Naive thymus-derived CD8-positive, alpha-beta T cell (primary cell): ENCODE measurements around the gene SNX11. TPM values are rescaled to one million over a fixed set of nuclear protein-coding genes. Genes with fewer than 3 reads are reported as not detected.

Experiments
- ATAC-seq, 2 donors: fragments of 150-1000 bp; cut with Tn5 transposase in 1 of 2; sonication (Bioruptor Pico), chemical (Tn5 transposase) in 1 of 2; 1 replicate in 1 of 2; 2 replicates in 1 of 2; pipeline ENCODE4 v1.10.0; 2021; ENCODE audit warnings: mild to moderate bottlenecking in 2 of 2, moderate library complexity in 2 of 2
- POLR2A ChIA-PET: fragments of 350-600 bp; sonication (Branson Sonifier 250); formaldehyde crosslinking; loops from one replicate; lab custom pipeline; 2021; ENCODE audit warnings: antibody characterized with exemption; lab: Charles Lee
- DNase-seq, 10 donors: peaks; one replicate each; pipeline versions ENCODE4 v3.0.0 to v3.0.0-alpha.2; 2020 to 2022
- H3K27ac Mint-ChIP-seq, 10 donors: one replicate each; pipeline ENCODE4 v1.8.0; 2020 to 2022; ENCODE audit warnings: mild to moderate bottlenecking in 10 of 10, mixed read lengths in 10 of 10, moderate library complexity in 4 of 10, inconsistent platforms in 1 of 10
- H3K27me3 Mint-ChIP-seq, 5 donors: one replicate each; pipeline ENCODE4 v1.8.0; 2021 to 2022; ENCODE audit warnings: mixed read lengths in 5 of 5
- H3K36me3 Mint-ChIP-seq, 3 donors: one replicate each; pipeline ENCODE4 v1.8.0; 2020 to 2022; ENCODE audit warnings: mixed read lengths in 3 of 3, mild to moderate bottlenecking in 2 of 3, inconsistent platforms in 1 of 3
- H3K4me1 Mint-ChIP-seq, 4 donors: one replicate each; pipeline ENCODE4 v1.8.0; 2021 to 2022; ENCODE audit warnings: mixed read lengths in 4 of 4
- H3K4me3 Mint-ChIP-seq, 10 donors: one replicate each; pipeline ENCODE4 v1.8.0; 2020 to 2022; ENCODE audit warnings: mild to moderate bottlenecking in 10 of 10, mixed read lengths in 10 of 10, moderate library complexity in 6 of 10, inconsistent platforms in 1 of 10
- H3K9me3 Mint-ChIP-seq, 9 donors: one replicate each; pipeline ENCODE4 v1.8.0; 2020 to 2022; ENCODE audit warnings: mixed read lengths in 9 of 9, mild to moderate bottlenecking in 3 of 9, inconsistent platforms in 1 of 9, moderate library complexity in 1 of 9
- polyA plus RNA-seq, 3 donors: library from polyadenylated mRNA; unstranded; fragments of 300-500 nt; fragmentation: Illumina TruSeq; gene quantifications; one replicate each; pipeline ENCODE4 v1.2.3, GENCODE V29; 2021
- total RNA-seq, 8 experiments: library from RNA in 2 of 8; stranded (reverse) in 2 of 8; gene quantifications; one replicate each; pipeline ENCODE4 v1.2.3 and lab custom pipeline; 2021 to 2026

Gene SNX11
- total and polyA plus RNA-seq, 5 experiments from 2014 or later, result 18.8 to 28.3 (median 20.9) TPM

DNA sequence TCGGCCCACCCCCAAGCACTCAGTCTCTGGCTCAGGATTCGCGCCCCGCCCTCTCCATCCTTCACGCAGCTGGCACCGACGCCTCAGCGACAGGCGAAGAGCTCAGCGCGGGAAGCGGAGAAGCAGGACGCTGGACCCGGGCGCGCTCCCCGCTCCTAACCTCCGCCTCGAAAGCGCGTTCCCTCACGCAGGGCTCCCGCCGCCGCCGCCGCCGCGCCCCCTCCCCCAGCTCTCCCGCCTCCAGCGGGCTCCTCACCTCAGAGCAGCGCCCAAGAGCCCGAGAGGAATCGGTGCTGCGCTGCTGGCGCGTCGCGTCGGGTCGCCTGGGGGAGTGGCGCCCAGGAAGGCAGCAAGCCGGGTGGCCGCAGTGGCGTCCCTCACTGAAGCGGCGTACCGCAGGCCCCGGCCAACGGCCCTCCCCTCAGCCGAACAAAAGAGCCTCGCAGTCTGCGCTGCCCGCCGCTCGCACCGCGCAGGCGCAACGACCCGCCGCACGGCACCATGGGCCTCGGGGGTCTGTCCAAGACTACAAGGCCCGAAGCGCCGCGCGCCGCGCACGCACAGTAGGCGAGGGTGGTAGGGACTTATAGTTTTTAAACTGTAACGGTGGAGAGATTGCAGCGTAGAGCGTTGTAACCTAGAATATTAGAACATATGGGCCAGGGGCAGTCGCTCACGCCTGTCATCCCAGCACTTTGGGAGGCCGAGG is 6.4 kb upstream of the SNX11 start, which contains the start of gene CBX1:
Gene CBX1, minus strand, starts transcription at position 467 of the 709 bp plus-strand sequence. CDS start 24,474 bp downstream, outside the sequence.
- Mint-ChIP-seq H3K27me3 (no peaks in the 10 kb centered on the region), H3K4me3 (peak within 1 kb of the TSS; percentile 82 to 96 (median 89)), H3K9me3 (peaks cover 0 to 2% (median 0%) of the 10 kb centered on the region in 9 donors), H3K36me3 (no peaks in the 10 kb centered on the region), H3K27ac (peak within 1 kb of the TSS; percentile 79 to 92 (median 83)), H3K4me1 (peaks cover 14 to 62% (median 48%) of the 10 kb centered on the region in 4 donors)
- ATAC-seq (peak; percentile 96), DNase-seq (peak; percentile 86 to 96 (median 92))
- POLR2A ChIA-PET, result interaction anchor here (0.6 to 2.2 kb wide), 7 partner anchors 11 to 491 kb away, joined by 3 to 14 read pairs (median 3); no protein-coding TSS in a partner anchor

DNA sequence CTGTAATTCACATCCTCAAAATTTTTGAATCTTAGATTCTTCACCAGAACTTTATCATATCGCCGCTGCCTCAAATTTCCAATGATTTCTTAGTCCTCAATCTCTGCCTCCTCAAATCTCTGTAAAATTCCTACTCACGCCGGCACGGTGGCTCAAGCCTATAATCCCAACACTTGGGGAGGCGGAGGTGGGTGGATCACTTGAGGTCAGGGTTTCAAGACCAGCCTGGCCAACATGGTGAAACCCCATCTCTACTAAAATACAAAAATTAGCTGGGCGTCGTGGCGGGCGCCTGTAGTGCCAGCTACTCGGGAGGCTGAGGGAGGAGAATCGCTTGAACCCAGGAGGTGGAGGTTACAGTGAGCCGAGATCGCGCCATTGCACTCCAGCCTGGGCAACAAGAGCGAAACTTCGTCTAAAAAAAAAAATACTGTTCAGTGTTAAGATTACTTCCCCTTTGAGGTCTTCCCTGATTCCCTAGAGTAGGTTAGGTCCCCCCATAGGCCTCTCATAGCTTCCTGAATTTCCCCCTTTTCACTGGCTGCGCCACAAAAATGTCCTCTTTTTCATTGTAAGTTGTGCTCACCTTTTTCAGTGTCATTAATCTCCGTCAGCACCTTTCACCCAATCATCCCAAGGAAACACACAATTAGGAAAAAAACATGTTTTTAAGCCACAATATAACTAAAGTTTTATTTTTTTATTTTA is 5.4 kb upstream of the SNX11 start:
- H3K36me3 Mint-ChIP-seq, result no peaks in the 10 kb centered on the region
- DNase-seq (no peak), ATAC-seq (no peak)
- peaks cover 17 to 65% (median 54%) of the 10 kb centered on the region in 4 donors for H3K4me1 Mint-ChIP-seq
- peaks cover 0 to 2% (median 0%) of the 10 kb centered on the region in 9 donors for H3K9me3 Mint-ChIP-seq
- H3K4me3 Mint-ChIP-seq, result peak overlapping the region; percentile 65 to 92 (median 84)
- peak overlapping the region in 8 of 10 donors; percentile 41 to 82 (median 64) for H3K27ac Mint-ChIP-seq
- no peaks in the 10 kb centered on the region for H3K27me3 Mint-ChIP-seq
- POLR2A ChIA-PET, result interaction anchor here (0.6 to 2.2 kb wide), 3 partner anchors 10 to 301 kb away, joined by 3 to 14 read pairs (median 4); no protein-coding TSS in a partner anchor

DNA sequence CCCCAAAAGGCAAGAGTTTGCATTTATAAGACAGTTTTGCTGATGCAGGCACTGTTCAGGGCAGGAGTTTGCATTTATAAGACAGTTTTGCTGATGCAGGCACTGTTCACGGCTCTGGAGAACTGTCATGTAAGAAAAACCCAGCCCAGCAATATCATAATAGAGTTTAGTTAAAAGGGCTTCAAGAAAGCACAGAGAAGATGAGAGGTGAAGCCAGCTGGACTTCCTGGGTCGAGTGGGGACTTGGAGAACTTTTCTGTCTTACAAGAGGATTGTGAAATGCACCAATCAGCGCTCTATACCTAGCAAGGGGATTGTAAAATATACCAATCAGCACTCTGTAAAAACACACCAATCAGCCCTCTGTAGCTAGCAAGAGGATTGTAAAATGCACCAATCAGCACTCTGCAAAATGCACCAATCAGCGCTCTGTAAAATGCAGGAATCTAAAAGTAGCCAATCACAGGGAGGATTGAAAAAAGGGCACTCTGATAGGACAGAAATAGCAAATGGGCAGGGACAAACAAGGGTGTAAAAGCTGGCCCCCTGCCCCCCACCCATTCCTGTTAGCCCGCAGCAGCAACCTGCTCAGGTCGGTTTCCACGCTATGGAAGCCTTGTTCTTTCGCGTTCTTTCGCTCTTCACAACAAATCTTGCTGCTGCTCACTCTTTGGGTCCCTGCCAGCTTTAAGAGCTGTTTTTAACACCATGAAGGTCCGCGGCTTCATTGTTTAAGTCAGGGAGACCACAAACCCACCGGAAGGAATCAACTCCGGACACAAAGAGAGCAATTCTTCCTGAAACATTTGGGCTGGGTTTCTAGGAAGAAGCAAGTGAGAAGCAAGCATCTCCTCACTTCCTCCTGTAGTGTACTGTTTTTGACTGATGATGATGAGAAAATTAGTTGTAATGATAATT is 4.5 kb upstream of the SNX11 start:
- H3K27ac Mint-ChIP-seq, result peak overlapping the region; percentile 41 to 90 (median 68)
- H3K4me1 Mint-ChIP-seq, result peaks cover 22 to 67% (median 59%) of the 10 kb centered on the region in 4 donors

DNA sequence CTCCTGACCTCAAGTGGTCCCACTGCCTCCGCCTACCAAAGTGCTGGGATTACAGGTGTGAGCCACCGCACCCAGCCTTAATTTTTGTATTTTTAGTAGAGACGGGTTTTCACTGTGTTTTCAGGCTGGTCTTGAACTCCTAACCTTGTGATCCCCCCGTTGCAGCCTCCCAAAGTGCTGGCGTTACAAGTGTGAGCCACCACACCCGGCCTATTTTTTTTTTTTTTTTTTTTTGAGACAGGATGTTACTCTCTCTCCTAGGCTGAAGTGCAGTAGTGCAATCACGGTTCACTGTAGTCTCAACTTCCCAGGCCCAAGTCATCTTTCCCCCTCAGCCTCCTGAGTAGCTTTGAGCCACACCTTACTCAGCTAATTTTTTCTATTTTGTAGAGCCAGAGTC is 3.1 kb upstream of the SNX11 start:
- peaks cover 0 to 2% (median 0%) of the 10 kb centered on the region in 9 donors for H3K9me3 Mint-ChIP-seq
- no peaks in the 10 kb centered on the region for H3K27me3 Mint-ChIP-seq
- H3K27ac Mint-ChIP-seq, result peak overlapping the region in 4 of 10 donors; percentile 15 to 54 (median 45)
- H3K4me3 Mint-ChIP-seq, result peak overlapping the region in 6 of 10 donors; percentile 2 to 46 (median 31)
- no peaks in the 10 kb centered on the region for H3K36me3 Mint-ChIP-seq
- POLR2A ChIA-PET, result interaction anchor here (0.7 to 1.9 kb wide), 3 partner anchors 8 to 56 kb away, joined by 4 to 8 read pairs (median 7); no protein-coding TSS in a partner anchor
- H3K4me1 Mint-ChIP-seq, result peaks cover 27 to 69% (median 64%) of the 10 kb centered on the region in 4 donors
- no peak for DNase-seq
- no peak for ATAC-seq

More for the DNA sequence above, 4.5 kb upstream of the SNX11 start:
- DNase-seq (peak in 7 of 10 donors; percentile 21 to 61 (median 49)), ATAC-seq (no peak)
- Mint-ChIP-seq H3K27me3 (no peaks in the 10 kb centered on the region), H3K36me3 (no peaks in the 10 kb centered on the region), H3K4me3 (peak overlapping the region; percentile 50 to 89 (median 66)), H3K9me3 (peaks cover 0 to 2% (median 0%) of the 10 kb centered on the region in 9 donors)
- POLR2A ChIA-PET, result interaction anchor here (0.7 to 1.9 kb wide), 2 partner anchors 9 to 159 kb away, joined by 3 to 8 read pairs; no protein-coding TSS in a partner anchor

DNA sequence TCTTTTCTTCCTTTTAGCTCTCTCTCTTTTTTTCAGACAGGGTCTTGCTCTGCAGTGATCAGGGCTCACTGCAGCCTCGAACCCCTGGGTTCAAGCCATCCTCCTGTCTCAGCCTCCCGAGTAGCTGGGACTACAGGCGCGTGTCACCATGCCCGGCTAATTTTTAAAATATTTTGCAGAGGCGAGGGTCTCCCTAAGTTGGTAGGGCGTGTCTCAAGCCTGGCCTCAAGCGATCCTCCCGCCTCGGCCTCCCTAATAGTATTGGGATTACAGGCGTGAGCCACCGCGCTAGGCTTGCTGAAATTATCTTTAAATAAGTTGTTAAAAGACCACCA is 797 bp upstream of the SNX11 start:
- H3K9me3 Mint-ChIP-seq, result peaks cover 0 to 2% (median 0%) of the 10 kb centered on the region in 9 donors
- peaks cover 0 to 2% (median 0%) of the 10 kb centered on the region in 3 donors for H3K36me3 Mint-ChIP-seq
- peaks cover 28 to 68% (median 65%) of the 10 kb centered on the region in 4 donors for H3K4me1 Mint-ChIP-seq
- peak overlapping the region in 9 of 10 donors; percentile 88 to 97 (median 93) for H3K27ac Mint-ChIP-seq
- POLR2A ChIA-PET, result interaction anchor here (0.6 to 1.5 kb wide), 6 partner anchors 8 to 506 kb away, joined by 3 to 6 read pairs (median 3); partner anchors contain the start of genes LRRC46 and MRPL10
- H3K27me3 Mint-ChIP-seq, result no peaks in the 10 kb centered on the region
- ATAC-seq (no peak), DNase-seq (no peak)
- H3K4me3 Mint-ChIP-seq, result peak overlapping the region; percentile 94 to 98 (median 96)

DNA sequence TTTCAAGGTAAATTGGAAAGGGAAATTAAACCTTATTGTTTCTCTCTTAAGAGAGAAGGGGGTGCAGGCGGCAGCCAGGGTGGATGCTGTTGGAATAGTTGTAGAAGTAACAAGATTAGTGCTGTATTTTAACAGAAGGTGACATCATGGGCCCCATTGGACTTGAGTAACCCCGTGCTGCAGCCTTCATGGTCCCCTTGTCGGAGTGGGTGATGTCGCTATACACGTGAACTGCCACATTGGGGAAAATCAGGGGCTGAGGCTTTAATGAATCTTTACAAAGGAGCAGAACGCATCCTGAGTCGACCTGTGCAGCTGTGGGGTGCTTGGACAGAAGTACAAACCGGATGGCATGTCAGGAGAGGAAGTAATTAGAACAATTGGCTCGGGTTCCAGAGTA is 3.2 kb downstream of the SNX11 start:
- Mint-ChIP-seq H3K4me1 (peaks cover 38 to 62% (median 60%) of the 10 kb centered on the region in 4 donors), H3K36me3 (peaks cover 0 to 19% (median 0%) of the 10 kb centered on the region in 3 donors), H3K27ac (peak overlapping the region in 9 of 10 donors; percentile 16 to 90 (median 79)), H3K4me3 (peak overlapping the region in 6 of 10 donors; percentile 9 to 43 (median 37)), H3K27me3 (no peaks in the 10 kb centered on the region), H3K9me3 (no peaks in the 10 kb centered on the region)
- DNase-seq (no peak), ATAC-seq (no peak)
- POLR2A ChIA-PET, result interaction anchor here (0.6 to 0.7 kb wide), 2 partner anchors 25 to 33 kb away, joined by 5 read pairs; no protein-coding TSS in a partner anchor

DNA sequence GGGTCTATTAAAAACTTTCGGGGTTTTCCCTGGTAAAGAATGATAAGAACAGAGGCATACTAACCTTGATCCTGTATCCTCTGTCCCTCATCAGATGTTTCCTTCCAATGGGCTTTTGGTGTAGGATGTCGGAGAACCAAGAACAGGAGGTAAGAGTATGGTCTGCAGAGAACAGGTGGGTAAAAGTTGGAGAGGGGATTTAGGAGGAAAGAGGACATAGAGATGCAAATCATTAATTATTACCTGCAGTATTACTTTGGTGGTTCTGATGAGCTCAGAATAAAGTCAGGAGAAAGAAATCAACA is 4.3 kb downstream of the SNX11 start:
- peak overlapping the region in 9 of 10 donors; percentile 37 to 96 (median 78) for H3K27ac Mint-ChIP-seq
- H3K36me3 Mint-ChIP-seq, result peaks cover 0 to 29% (median 0%) of the 10 kb centered on the region in 3 donors
- ATAC-seq (no peak), DNase-seq (no peak)
- POLR2A ChIA-PET, result interaction anchor here (0.7 to 2.3 kb wide), 3 partner anchors 8 to 351 kb away, joined by 3 to 14 read pairs (median 8); partner anchors contain the start of gene CBX1
- H3K4me1 Mint-ChIP-seq, result peaks cover 35 to 60% (median 56%) of the 10 kb centered on the region in 4 donors
- no peaks in the 10 kb centered on the region for H3K27me3 Mint-ChIP-seq
- no peaks in the 10 kb centered on the region for H3K9me3 Mint-ChIP-seq
- H3K4me3 Mint-ChIP-seq, result peak overlapping the region in 7 of 10 donors; percentile 5 to 61 (median 36)

DNA sequence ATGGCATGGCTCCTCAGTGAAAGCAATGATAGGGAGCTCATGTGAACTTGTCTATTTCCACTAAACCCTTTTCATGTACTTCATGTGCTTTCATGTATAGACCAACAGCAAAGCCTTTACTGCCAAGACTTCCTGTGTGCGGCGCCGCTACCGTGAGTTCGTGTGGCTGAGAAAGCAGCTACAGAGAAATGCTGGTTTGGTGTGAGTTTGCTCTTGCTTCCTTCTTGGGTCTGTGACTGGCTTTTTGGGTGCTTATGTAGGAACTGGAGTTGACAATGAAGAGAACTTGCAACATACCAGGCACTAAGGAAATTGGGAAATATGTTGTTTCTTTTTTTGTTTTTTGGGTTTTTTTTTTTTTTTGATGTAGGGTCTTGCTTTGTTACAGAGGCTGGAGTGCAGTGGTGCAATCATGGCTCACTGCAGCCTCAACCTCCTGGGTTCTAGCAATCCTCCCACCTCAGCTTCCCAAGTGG is 5.7 kb downstream of the SNX11 start:
- ATAC-seq, result peak; percentile 95 to 97
- H3K27me3 Mint-ChIP-seq, result no peaks in the 10 kb centered on the region
- no peaks in the 10 kb centered on the region for H3K9me3 Mint-ChIP-seq
- POLR2A ChIA-PET, result interaction anchor here (0.6 to 2.3 kb wide), 12 partner anchors 8 to 1564 kb away, joined by 3 to 14 read pairs (median 4); partner anchors contain the start of genes CBX1 and SP2
- H3K27ac Mint-ChIP-seq, result peak overlapping the region; percentile 42 to 96 (median 91)
- H3K36me3 Mint-ChIP-seq, result peaks cover 0 to 41% (median 0%) of the 10 kb centered on the region in 3 donors
- peaks cover 29 to 50% (median 44%) of the 10 kb centered on the region in 4 donors for H3K4me1 Mint-ChIP-seq
- peak; percentile 29 to 75 (median 56) for DNase-seq
- peak overlapping the region; percentile 32 to 85 (median 72) for H3K4me3 Mint-ChIP-seq

DNA sequence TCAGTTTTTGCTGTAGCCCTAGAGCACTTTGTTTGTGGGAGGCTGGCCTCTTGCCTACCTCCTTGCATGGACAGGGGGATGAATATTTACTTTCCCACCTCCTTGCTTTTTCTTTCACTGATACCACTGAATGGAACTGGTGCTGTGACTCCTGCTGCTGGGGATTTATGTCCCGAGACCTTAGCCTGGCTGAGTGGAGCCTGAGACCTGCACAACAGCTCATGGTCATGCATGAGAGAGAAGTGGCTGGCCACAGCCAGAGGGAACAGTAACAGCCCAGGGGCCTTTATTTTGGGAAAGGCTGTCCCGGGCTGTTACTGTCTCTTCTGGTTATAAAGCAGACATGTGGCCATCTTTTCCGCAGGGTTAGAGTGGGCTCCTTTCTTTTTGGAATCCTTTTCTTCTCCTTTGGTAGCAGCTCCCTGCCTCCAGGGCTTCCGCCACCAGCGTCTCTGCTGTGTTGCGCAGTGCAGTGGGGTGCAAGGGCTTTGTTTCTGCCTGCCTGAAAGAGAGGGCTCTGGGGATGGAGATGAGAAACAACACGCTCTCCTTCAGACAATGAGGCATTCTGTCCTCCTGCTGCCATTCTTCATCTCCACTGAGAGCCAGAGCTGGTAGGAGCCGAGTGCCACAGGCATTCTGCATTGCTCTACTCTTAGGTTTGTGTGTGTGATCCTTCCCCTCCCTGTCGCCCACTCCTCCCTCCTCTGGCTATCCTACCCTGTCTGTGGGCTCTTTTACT is 14.5 kb downstream of the SNX11 start:
- POLR2A ChIA-PET, result interaction anchor here (0.5 to 1.0 kb wide), 3 partner anchors 9 to 50 kb away, joined by 3 to 4 read pairs (median 3); no protein-coding TSS in a partner anchor
- H3K4me1 Mint-ChIP-seq, result peaks cover 0 to 2% (median 0%) of the 10 kb centered on the region in 4 donors
- H3K27me3 Mint-ChIP-seq, result no peaks in the 10 kb centered on the region
- no peaks in the 10 kb centered on the region for H3K9me3 Mint-ChIP-seq
- H3K4me3 Mint-ChIP-seq, result no peak overlapping the region
- ATAC-seq (no peak), DNase-seq (no peak)
- peaks cover 0 to 71% (median 14%) of the 10 kb centered on the region in 3 donors for H3K36me3 Mint-ChIP-seq
- peak overlapping the region in 2 of 10 donors; percentile 9 to 63 for H3K27ac Mint-ChIP-seq

DNA sequence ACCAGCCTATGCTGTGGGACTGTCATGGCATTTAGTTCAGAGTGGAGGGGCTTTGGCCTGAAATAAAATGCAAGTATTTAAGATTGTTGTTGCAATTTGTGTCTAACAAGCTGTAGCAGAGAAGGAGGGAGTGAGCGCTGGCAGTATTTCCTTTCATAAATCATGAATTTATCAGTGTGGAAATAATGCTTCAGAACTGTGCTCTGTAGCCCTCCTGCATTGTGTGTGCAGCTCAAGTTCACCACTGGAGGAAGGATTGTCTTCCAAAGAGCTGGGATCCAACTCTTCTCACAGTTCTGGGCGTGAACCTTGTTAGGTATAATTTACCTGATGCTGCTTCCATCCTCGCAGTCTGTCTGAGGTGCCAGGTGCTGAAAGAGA is 15.1 kb downstream of the SNX11 start:
- Mint-ChIP-seq H3K36me3 (peaks cover 0 to 67% (median 14%) of the 10 kb centered on the region in 3 donors), H3K4me1 (peaks cover 0 to 2% (median 0%) of the 10 kb centered on the region in 4 donors), H3K27ac (peak overlapping the region in 2 of 10 donors; percentile 39 to 63), H3K9me3 (no peaks in the 10 kb centered on the region), H3K27me3 (no peaks in the 10 kb centered on the region), H3K4me3 (no peak overlapping the region)
- ATAC-seq, result no peak
- POLR2A ChIA-PET, result no interaction called here
- DNase-seq, result no peak
